Measurements from ENCODE around the gene P3H2.

DNA sequence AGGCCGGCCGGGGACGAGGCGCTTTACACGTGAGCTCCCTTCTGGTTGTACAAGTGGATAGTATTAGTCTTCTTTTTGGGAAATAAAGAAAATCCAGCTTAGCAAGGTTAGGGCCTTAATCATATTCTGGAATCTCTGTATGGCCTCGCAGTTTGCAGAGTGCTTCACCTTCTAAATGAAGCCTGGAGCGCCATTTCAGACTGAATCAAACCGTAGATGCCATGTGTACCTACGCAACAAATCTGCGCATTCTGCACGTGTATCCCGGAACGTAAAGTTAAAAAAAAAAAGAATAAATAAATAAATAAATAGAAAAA lies 322 bp upstream of the P3H2 start:
- no peak for TF ChIP-seq POLR2A (IDR thresholded peaks at IDR 0.05; ENCODE audit: borderline replicate concordance, extremely low read depth, insufficient read depth, insufficient read length)
- TF ChIP-seq, protein P1, sequence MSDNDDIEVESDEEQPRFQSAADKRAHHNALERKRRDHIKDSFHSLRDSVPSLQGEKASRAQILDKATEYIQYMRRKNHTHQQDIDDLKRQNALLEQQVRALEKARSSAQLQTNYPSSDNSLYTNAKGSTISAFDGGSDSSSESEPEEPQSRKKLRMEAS (IDR thresholded peaks at IDR 0.05) = no peak; the same call in 1 of the 2 replicates
- TF ChIP-seq, protein P2, sequence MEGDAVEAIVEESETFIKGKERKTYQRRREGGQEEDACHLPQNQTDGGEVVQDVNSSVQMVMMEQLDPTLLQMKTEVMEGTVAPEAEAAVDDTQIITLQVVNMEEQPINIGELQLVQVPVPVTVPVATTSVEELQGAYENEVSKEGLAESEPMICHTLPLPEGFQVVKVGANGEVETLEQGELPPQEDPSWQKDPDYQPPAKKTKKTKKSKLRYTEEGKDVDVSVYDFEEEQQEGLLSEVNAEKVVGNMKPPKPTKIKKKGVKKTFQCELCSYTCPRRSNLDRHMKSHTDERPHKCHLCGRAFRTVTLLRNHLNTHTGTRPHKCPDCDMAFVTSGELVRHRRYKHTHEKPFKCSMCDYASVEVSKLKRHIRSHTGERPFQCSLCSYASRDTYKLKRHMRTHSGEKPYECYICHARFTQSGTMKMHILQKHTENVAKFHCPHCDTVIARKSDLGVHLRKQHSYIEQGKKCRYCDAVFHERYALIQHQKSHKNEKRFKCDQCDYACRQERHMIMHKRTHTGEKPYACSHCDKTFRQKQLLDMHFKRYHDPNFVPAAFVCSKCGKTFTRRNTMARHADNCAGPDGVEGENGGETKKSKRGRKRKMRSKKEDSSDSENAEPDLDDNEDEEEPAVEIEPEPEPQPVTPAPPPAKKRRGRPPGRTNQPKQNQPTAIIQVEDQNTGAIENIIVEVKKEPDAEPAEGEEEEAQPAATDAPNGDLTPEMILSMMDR (IDR thresholded peaks at IDR 0.05 in 2 of 3, conservative IDR thresholded peaks at IDR 0.05 in 1 of 3; ENCODE audit: borderline replicate concordance in 1 of 3, insufficient read depth in 1 of 3, low read depth in 2 of 3, low read length in 2 of 3) = peak in 1 of 3 experiments; percentile 41; a peak in 2 of 6 replicates
- TF ChIP-seq EGR1 (IDR thresholded peaks at IDR 0.05; ENCODE audit: low read depth) = no peak
- TF ChIP-seq, protein P3, sequence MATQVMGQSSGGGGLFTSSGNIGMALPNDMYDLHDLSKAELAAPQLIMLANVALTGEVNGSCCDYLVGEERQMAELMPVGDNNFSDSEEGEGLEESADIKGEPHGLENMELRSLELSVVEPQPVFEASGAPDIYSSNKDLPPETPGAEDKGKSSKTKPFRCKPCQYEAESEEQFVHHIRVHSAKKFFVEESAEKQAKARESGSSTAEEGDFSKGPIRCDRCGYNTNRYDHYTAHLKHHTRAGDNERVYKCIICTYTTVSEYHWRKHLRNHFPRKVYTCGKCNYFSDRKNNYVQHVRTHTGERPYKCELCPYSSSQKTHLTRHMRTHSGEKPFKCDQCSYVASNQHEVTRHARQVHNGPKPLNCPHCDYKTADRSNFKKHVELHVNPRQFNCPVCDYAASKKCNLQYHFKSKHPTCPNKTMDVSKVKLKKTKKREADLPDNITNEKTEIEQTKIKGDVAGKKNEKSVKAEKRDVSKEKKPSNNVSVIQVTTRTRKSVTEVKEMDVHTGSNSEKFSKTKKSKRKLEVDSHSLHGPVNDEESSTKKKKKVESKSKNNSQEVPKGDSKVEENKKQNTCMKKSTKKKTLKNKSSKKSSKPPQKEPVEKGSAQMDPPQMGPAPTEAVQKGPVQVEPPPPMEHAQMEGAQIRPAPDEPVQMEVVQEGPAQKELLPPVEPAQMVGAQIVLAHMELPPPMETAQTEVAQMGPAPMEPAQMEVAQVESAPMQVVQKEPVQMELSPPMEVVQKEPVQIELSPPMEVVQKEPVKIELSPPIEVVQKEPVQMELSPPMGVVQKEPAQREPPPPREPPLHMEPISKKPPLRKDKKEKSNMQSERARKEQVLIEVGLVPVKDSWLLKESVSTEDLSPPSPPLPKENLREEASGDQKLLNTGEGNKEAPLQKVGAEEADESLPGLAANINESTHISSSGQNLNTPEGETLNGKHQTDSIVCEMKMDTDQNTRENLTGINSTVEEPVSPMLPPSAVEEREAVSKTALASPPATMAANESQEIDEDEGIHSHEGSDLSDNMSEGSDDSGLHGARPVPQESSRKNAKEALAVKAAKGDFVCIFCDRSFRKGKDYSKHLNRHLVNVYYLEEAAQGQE (IDR thresholded peaks at IDR 0.05; ENCODE audit: low read depth) = no peak
- TF ChIP-seq FOSL1 (IDR thresholded peaks at IDR 0.05; ENCODE audit: low read depth) = no peak
- no peak for TF ChIP-seq POLR2AphosphoS5 (IDR thresholded peaks at IDR 0.05; ENCODE audit: low read depth, low read length)
- no peak for TF ChIP-seq ZFX (IDR thresholded peaks at IDR 0.05)
- TF ChIP-seq YY1 (IDR thresholded peaks at IDR 0.05; ENCODE audit: extremely low read depth, insufficient replicate concordance, low read depth, low read length) = no peak

All from HCT116 (cell line).